SH-SY5Y (cell line): Measurements from ENCODE around the gene B4GALT2.

Source experiments
- GATA2 ChIP-seq: IDR thresholded peaks from 2 replicates; pipeline ENCODE4 v1.6.1; 2011; ENCODE audit warnings: mild to moderate bottlenecking, low read depth, low read length
- GATA3 ChIP-seq: IDR thresholded peaks from 2 replicates; pipeline ENCODE4 v1.6.1; 2011; ENCODE audit warnings: low read depth, mild to moderate bottlenecking, low read length, moderate library complexity

DNA sequence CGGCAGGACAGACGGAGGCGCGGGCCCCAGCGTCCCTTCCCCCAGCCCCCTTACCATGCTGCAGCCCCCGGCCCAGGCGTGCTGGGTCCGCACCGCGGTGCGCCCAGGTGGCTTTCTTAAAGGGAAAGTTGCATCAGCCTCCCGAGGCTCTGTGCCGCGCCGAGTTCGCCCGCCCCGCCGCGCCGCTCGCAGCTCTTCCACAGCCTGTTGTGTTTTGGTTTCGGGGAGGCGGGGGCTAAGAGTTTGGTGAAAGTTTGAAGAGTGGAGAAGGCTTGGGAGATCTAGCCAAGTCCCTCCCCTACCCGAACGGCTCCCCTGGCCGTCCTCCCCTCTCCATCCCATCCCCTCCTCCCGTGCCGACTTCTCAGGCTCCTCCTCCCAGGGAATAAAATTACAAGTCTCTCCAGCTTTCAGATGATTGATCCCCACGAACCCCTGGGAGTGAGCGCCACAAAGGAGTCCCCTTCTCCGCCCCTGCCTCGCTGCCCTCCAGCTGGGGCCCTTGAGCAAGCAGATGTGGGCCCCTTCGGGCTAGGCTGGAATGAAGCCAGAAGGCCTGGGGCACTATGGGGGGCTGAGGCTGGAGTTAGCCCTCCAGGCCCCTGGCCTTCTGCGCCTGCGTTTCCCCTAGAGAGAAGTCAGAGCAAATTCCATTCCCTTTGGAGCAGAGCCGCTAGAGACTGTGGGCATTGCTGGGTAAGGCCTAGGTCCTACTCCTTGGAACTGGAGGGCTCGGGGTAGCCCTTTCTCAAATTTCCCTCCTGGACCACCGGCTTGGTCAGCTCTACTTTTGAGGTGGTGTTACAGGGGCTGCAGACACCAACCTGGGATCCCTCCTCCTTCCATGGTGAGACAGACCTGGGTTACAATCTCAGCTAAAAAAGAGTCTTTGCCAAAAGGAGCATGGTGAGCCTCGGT is 52.5 kb downstream of the B4GALT2 start, which contains the start of gene SLC6A9:
- no peak for TF ChIP-seq GATA2
- no peak for TF ChIP-seq GATA3
